ENCODE results near the gene NR1D1.

The NR1D1 gene

DNA sequence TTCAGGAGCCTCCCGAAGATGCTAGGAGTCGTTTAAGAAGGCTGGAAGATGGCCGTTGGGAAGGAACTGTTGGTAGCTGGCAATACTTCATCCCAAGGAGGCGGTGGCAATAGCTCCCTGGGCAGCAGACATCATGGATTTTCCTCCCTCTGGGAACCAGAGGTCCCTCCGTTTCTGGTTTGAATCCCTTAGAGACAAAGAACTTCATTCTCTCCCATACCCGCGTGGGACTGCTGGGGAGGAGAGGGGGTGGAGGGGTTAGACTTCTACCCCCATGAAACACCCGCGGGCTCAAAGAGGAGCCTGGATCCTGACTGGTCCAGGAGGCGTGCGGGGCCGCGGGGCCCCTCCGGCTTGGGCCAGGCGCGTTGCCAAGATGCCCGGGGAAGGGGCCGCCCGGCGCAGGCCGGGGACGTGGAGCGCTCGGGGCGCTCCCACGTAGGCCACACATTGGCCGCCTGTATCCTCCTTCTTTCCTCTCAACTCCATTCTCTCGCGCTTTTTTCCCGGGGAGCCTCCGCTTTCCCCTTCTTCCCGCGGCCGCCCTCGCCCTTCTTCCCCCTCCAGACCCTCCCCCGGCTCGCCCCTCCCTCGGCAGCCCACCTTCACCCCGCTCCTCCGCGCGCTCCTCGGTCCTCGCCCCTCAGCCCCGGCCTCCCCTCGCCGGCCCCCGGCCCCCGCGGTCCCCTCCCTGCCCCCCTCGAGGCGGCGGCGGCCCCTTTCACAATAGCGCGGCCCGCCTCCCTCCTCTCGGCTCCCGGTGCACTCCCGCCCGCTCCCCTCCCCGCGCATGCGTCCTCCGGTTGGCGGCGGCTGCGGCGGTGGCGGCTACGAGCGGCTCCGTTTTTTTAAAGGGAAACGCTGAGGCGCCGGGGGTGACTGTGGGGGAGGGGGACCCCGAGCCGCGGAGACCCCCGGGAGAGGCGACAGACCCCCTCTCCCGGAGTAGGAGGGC, 21.1 kb upstream of the NR1D1 start, which contains the start of gene MSL1:
TSS of gene MSL1 (plus strand) at position 791 of the 955 bp plus-strand sequence. CDS start 642 bp downstream, outside the sequence.
- no peaks in the 10 kb centered on the region for H3K9me3 Mint-ChIP-seq
- peak within 1 kb of the TSS; percentile 95 for H3K4me3 Mint-ChIP-seq
- peak; percentile 75 for ATAC-seq (ENCODE audit: low read depth)
- peak within 1 kb of the TSS; percentile 9 for H3K27ac Mint-ChIP-seq
- peak; percentile 79 to 86 for DNase-seq (ENCODE audit: low spot score in 2 of 2)
- H3K36me3 Mint-ChIP-seq, result peaks cover 6% of the 10 kb centered on the region
- peaks cover 21% of the 10 kb centered on the region for H3K4me1 Mint-ChIP-seq
- H3K27me3 Mint-ChIP-seq, result no peaks in the 10 kb centered on the region

DNA sequence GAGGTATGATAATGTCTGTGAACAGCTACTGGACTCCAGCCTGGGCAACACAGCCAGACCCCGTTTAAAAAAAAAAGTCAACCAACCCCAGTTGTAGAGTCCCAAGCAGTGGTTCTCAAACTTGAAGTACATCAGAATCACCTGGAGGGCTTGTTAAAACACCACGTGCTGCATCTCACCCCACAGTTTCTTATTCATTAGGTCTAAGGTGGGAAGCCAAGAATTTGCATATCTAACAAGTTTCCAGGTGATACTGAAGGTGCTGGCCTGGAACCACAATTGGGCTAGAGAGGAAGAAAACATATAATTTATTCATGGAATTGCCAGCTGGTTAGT, 14.7 kb upstream of the NR1D1 start:
- no peak overlapping the region for H3K4me3 Mint-ChIP-seq
- H3K4me1 Mint-ChIP-seq, result peaks cover 24% of the 10 kb centered on the region
- H3K36me3 Mint-ChIP-seq, result no peaks in the 10 kb centered on the region
- no peaks in the 10 kb centered on the region for H3K27me3 Mint-ChIP-seq
- no peaks in the 10 kb centered on the region for H3K9me3 Mint-ChIP-seq
- no peak for ATAC-seq (ENCODE audit: low read depth)
- H3K27ac Mint-ChIP-seq, result no peak overlapping the region
- DNase-seq (ENCODE audit: low spot score in 2 of 2), result no peak

DNA sequence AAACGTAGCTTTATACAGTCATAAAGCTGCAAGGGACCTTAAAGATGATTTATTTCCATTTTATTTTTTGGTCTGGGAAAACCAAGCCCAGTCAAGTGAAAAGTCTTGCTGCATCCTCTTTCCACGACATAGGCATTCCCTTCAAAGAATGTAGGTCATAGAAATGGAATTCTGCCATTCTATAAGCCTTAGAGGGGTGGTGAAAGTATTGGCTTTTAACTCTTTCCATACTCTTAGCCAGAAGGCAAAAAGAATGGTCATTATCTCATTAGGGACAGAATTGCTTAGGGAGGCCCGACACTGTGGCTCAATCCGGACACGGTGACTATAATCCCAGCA, 13.5 kb upstream of the NR1D1 start:
- Mint-ChIP-seq H3K27me3 (no peaks in the 10 kb centered on the region), H3K9me3 (no peaks in the 10 kb centered on the region)
- no peak for DNase-seq (ENCODE audit: low spot score in 2 of 2)

DNA sequence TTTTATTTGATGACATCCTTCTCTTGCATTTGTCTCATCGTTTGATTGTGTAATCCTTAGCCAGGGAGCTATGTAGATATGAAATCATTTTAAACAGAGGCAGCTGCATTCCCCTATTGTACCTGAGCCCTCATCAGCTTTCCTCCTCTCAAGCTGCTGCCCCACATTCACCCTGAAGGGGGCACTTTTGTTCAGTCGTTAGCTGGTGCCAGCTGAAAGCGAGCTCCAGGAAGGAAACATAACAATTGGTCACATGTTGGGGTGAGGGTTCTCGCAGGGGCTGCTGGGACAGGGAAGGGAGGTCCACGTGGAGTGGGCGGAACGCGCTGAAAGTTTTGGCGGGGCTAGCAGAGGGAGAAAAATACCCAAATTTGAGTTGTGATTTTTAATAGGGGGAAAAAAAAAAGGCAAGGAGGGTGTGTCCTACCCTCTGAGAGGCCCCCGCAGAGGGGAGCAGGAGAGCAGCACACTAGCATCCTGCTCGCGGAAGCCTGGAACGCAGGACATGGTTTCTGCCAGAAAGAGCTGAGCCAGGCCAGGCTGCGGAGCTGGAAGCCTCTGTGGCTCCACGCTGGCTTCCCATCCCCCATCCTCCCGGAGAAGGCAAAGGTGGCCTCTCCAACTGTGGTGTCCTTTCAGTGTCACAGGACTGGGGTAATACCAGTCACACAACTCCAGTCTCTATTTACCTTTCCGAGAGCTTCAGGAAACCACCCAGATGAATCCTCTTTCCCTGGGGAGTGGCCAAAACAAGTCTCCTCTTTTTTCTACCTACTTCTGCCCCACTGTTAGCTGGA, 12.9 kb upstream of the NR1D1 start:
- H3K4me3 Mint-ChIP-seq, result peak overlapping the region; percentile 83
- H3K9me3 Mint-ChIP-seq, result no peaks in the 10 kb centered on the region
- no peaks in the 10 kb centered on the region for H3K36me3 Mint-ChIP-seq
- H3K4me1 Mint-ChIP-seq, result peaks cover 26% of the 10 kb centered on the region
- peak; percentile 90 for ATAC-seq (ENCODE audit: low read depth)
- H3K27ac Mint-ChIP-seq, result peak overlapping the region; percentile 48
- DNase-seq (ENCODE audit: low spot score in 2 of 2), result peak; percentile 88 to 93
- H3K27me3 Mint-ChIP-seq, result no peaks in the 10 kb centered on the region

More for the DNA sequence above, 13.5 kb upstream of the NR1D1 start:
- Mint-ChIP-seq H3K36me3 (no peaks in the 10 kb centered on the region), H3K27ac (no peak overlapping the region), H3K4me1 (peaks cover 27% of the 10 kb centered on the region), H3K4me3 (peak overlapping the region; percentile 83)
- ATAC-seq (ENCODE audit: low read depth), result no peak

- Mint-ChIP-seq H3K9me3 (no peaks in the 10 kb centered on the region), H3K27me3 (no peaks in the 10 kb centered on the region), H3K36me3 (no peaks in the 10 kb centered on the region), H3K4me1 (peaks cover 32% of the 10 kb centered on the region), H3K27ac (peak overlapping the region; percentile 48), H3K4me3 (no peak overlapping the region)
- DNase-seq (ENCODE audit: low spot score in 2 of 2) (no peak), ATAC-seq (ENCODE audit: low read depth) (no peak)
Measured at GRCh38 chr17:40112718-40113109, 12.3 kb upstream of the NR1D1 start.

DNA sequence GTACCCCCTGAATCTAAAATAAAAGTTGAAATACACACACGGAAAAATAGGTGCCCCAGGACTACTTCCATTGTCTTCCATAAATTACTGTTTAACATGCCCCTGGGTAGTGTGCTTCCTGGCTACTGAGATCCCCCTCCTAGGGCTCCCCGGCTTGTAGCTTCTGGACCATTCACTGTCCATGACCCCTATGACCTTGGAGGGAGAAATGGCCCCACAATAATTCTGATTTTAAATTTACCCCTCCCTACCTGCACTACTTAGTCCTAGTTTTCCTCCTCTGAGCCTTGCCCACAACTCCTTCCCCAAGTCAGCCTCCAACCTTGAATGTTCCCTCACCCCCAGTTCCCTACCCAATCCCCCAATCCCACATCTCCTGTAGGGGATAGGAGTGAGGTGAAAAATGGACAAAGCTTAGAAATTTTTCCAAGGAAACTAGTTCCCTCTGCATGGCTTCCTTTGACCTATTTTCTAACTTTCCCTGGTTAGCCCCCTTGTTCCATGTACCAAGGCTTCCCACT, 11.9 kb upstream of the NR1D1 start:
- DNase-seq (ENCODE audit: low spot score in 2 of 2) (no peak), ATAC-seq (ENCODE audit: low read depth) (no peak)
- Mint-ChIP-seq H3K9me3 (no peaks in the 10 kb centered on the region), H3K4me3 (no peak overlapping the region), H3K36me3 (no peaks in the 10 kb centered on the region), H3K27ac (peak overlapping the region; percentile 48), H3K4me1 (peaks cover 36% of the 10 kb centered on the region), H3K27me3 (no peaks in the 10 kb centered on the region)

GRCh38 chr17:40111221-40112128, 11.1 kb upstream of the NR1D1 start:
- Mint-ChIP-seq H3K27ac (peak overlapping the region; percentile 48), H3K9me3 (no peaks in the 10 kb centered on the region), H3K4me1 (peaks cover 41% of the 10 kb centered on the region), H3K27me3 (no peaks in the 10 kb centered on the region), H3K36me3 (no peaks in the 10 kb centered on the region), H3K4me3 (peak overlapping the region; percentile 59)
- DNase-seq (ENCODE audit: low spot score in 2 of 2), result peak; percentile 57 to 61
- ATAC-seq (ENCODE audit: low read depth), result peak; percentile 37

DNA sequence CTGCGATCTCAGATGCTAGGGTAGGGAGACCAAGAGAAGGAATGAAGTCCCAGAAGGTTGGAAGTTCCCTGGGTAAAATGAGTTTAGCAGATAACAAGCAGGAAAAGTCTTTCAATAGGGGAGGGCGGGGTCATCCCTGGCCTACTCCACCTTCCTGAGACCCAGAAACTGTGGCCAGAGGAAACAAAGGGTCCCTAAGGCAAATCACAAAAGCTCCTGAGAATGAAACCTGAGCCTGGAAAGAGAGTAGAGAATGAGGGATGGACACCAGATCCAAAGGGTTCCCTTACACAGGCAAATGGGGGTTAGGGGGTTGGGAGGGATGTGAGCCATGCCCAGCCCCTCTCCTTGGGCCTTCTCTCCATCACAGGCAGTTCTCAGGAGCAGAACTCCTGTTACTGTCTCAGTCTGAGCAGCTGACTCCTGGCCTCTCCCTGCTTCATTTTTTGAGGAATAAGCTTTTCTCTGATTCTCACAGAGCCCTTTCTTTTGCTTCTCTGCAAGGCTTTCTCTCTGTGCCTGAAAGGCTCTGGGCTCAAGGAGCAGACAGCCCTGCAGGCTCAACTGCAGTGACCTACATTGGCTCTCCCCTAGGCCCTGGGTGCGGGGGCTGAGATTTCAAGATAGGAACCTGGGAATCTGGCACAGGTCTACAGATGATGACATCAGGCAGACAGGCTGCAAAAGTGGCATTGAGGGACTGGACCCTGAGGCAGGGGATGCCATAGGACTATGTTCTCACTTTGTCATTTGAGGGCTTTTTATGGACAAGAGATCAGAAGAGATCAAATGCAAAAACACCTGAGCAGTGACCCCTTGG, 9.8 kb upstream of the NR1D1 start:
- Mint-ChIP-seq H3K9me3 (no peaks in the 10 kb centered on the region), H3K27ac (peak overlapping the region; percentile 43), H3K36me3 (no peaks in the 10 kb centered on the region), H3K4me3 (no peak overlapping the region), H3K4me1 (peaks cover 45% of the 10 kb centered on the region), H3K27me3 (no peaks in the 10 kb centered on the region)
- DNase-seq (ENCODE audit: low spot score in 2 of 2) (no peak), ATAC-seq (ENCODE audit: low read depth) (no peak)

GRCh38 chr17:40108970-40109824, 8.8 kb upstream of the NR1D1 start:
- Mint-ChIP-seq H3K27ac (no peak overlapping the region), H3K4me3 (no peak overlapping the region), H3K4me1 (peaks cover 50% of the 10 kb centered on the region), H3K27me3 (no peaks in the 10 kb centered on the region), H3K9me3 (no peaks in the 10 kb centered on the region), H3K36me3 (no peaks in the 10 kb centered on the region)
- ATAC-seq (ENCODE audit: low read depth) (no peak), DNase-seq (ENCODE audit: low spot score in 2 of 2) (no peak)

DNA sequence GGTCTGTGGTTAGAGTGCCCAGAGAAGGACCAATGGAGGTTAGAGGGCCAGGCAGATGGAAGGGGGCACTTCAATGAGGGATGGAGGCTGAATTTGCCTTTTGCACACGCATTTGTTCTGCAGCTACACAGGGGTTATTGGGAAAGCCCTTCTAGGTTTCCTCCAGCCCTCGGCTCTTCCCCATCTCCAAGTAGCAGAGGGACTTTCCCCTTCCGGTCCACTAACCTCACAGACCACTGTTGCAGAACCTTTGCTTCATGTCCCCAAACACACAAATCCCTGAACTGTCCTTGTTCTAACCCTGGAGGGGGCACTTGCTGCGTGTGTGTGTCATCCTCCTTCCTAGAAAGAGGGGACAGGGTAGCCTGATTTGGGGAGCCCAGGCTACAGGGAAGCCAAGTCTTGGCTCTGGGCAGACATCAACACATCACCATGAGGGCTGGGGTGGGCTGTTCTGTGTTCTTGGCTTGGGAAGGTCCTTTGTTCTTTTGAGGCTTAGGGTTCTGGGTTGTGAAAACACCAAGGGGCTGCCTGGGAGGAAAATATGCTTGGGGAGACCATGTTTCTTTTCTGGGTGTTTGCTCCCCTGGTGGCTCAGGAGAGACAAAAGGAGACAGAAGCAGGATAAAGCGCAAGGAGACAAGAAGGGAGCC, 7.3 kb upstream of the NR1D1 start:
- peak in 1 of 2 donors; percentile 36 for DNase-seq (ENCODE audit: low spot score in 2 of 2)
- Mint-ChIP-seq H3K9me3 (no peaks in the 10 kb centered on the region), H3K4me1 (peaks cover 46% of the 10 kb centered on the region), H3K4me3 (peak overlapping the region; percentile 63), H3K27me3 (no peaks in the 10 kb centered on the region), H3K27ac (peak overlapping the region; percentile 94), H3K36me3 (no peaks in the 10 kb centered on the region)
- peak; percentile 26 for ATAC-seq (ENCODE audit: low read depth)

DNA sequence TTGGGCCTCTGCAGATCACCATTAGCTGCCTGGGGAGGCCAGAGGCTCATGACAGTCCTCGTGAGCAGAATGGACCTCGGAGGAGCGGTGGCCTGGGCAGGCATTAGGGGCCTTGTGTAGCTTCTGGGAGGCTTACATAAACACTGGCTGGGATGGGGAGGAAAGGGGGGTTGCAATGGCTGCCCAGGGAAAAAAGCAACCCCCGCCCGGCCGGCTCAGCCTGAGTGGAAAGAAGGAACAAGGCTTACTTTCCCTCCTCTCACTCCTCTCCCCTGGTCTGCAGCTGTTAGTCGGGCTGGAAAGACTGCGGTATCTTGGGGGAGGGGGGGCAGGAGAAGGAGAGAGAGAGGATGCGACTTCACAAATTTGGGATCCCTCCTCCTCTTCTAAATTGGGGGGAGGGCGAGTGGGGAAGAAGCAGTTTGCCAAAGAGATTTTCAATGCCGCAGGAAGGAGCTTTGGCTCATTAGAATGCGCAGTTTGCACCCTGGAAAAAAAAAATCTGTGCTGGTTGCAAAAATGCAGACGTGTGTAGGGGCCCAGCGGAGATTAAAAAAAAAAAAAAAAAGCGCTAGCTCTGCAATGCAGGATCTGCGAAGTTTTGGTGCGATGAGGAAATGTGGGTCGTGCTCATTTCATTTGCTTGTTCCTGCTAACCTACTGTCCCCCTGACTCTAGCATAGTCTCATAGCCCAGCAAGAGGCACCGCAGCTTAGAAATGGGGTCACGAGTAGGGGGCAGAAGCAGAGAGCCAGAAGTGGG, 6.6 kb upstream of the NR1D1 start:
- ATAC-seq (ENCODE audit: low read depth), result no peak
- H3K4me3 Mint-ChIP-seq, result peak overlapping the region; percentile 44
- peaks cover 40% of the 10 kb centered on the region for H3K4me1 Mint-ChIP-seq
- H3K27ac Mint-ChIP-seq, result peak overlapping the region; percentile 94
- H3K36me3 Mint-ChIP-seq, result no peaks in the 10 kb centered on the region
- DNase-seq (ENCODE audit: low spot score in 2 of 2), result no peak
- H3K27me3 Mint-ChIP-seq, result no peaks in the 10 kb centered on the region
- H3K9me3 Mint-ChIP-seq, result no peaks in the 10 kb centered on the region
